NCI-H2196 treated with DMSO at 0.1 percent for 48 hours (cell line): ENCODE measurements around the gene ADD2.
"Not testable (repeated sequence)": the region's sequence is repeated elsewhere in the genome, so short reads cannot be mapped to it uniquely, and the experiment has no call there.

Experiments used
- DNase-seq: peaks from one replicate; lab custom pipeline; 2025; ENCODE audit not compliant: unreplicated experiment; lab: John Stamatoyannopoulos, UW

The ADD2 gene

DNA sequence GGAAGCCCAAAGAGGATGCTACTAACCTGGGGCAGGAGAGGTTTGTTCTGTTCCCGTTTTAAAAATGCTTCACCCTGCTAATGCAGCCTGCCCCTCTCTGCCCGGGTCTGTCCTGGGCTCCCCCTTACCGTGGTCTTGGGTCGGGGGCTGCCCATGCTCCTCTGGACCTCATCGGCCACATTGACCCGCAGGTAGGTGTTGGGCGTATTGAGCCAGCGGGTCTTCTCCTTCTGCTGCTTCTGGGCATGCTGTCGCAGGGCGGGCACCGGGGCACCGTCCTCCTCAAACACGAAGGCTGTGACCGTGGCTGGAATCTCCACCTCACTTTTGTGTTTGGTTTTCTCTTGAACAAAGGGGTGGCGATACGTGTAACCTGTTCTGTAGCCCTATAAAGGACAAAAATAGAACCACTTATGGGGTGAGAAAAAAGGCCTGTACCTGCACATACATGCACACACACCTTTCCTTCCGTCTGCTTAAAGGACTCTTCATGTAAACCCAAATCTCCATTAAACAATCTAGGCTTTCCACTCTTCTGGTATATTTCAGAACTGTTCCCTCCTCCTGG, 89.3 kb downstream of the ADD2 start:
- DNase-seq = no peak

DNA sequence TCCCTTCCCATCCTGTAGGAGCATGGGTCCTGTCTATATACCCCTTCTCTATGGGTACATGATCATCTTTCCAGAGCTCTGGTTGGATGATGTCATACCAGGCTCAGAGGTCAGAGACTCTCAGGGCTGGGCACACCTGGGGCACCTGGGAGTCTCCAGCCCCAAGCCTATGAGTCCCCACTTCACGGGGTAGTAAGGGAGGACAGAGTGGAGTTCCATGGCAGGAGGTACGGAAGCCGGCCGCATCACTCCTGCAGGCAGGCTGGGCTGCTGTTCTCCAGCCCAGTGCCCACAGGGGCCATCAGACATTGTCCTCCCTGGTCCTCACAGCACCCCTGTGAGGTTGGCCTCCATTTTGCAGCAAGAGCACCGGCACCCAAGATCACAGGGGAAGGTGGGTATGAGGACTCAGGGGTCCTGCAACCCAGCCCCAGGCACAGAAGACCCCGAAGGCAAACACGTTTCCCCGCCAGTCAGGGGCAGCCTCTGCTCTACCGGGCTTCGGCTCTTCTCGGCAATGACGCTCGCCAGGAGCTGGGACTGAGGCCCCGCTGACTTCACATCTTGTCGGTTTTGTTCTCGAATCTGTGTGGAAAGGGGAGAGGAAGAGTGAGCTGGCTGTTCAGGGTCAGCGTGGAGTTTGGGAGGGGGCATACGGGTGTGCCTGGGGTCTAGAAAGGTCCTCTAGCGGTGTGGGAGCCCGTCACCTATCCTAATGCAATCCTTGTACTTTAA, 91.5 kb downstream of the ADD2 start:
- no peak for DNase-seq

DNA sequence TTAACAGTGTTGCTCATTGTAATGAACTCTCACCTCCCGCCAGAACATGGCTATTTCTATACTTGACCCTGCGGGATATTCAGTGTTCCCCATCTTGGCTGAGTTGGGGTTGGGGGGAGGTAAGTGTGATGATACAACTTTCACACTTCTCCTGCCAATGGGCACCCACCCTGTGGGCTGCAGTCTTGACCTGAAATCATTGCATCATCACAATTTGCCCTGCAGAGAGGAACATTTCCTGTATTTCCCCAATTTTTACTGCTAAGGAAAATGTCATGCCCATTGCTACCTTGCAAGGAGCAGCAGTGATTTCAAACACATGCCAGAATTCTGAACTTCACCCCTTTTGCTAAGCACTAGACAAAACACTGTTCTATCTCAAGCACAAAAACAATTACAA, 92.1 kb downstream of the ADD2 start:
- DNase-seq = no peak

DNA sequence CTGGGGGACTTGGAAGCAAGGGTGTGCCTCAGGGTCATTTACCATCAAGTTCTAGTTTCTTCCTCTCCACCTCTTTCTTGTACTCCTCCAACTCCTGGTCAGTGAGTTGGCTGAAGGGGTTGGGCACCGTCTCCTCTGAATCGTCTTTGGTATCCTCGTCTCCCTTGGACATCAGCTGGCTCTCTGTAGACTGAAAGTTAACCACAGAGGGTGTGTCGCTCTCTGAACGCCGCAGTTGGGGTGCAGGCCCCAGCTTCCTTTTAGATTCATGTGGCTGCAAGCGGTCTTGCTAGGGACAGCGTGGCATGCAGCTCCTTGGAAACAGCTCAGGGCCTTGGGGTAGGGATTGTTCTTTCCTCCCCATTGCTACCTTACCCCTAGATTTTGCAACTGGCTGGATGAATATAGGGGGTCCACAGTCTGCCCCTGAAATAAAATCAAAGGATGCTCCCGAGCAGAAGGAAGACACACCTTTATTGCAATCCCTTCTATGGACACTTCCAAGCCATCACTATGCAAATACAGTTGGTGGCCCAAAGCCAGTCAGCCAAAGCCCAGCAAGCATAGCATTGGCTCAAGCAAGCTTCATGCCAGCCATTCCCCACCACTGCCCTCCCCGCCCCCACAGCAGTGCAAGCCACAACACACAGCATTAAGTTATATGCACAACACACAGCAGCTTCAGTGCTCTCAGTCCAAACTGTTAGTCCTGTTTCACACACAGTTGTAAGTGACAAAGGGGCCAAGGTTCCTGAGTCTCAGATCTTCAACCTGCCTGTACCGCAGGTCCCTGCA, 93.2 kb downstream of the ADD2 start:
- no peak for DNase-seq

DNA sequence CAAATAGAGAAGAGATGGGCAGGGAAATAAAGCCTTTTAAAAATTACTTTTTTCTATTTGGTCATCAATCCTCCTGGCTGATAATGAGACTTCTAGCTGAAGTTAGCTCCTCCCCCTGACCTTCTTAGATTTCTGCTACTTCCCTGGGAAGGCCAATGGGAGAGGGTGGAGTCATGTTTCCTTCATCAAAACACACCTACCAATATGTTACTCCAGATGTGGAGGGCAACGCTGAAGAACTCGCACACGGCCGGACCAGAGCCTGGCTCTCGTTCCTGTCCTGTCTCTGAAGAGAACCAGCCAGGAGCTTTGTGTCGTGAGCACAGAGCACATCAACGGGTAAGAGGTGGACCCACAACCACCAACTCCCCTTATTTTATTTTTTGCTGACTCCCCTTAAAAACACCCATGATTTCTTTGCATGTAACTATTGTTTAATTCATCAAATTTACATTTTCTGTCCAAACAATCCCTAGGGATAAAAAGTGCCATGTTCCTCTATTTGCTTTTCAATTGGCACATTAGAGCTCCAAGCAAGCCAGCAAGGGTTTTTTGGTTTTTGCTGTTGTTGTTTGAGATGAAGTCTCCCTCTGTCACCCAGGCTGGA, 94.9 kb downstream of the ADD2 start:
- DNase-seq = no peak

DNA sequence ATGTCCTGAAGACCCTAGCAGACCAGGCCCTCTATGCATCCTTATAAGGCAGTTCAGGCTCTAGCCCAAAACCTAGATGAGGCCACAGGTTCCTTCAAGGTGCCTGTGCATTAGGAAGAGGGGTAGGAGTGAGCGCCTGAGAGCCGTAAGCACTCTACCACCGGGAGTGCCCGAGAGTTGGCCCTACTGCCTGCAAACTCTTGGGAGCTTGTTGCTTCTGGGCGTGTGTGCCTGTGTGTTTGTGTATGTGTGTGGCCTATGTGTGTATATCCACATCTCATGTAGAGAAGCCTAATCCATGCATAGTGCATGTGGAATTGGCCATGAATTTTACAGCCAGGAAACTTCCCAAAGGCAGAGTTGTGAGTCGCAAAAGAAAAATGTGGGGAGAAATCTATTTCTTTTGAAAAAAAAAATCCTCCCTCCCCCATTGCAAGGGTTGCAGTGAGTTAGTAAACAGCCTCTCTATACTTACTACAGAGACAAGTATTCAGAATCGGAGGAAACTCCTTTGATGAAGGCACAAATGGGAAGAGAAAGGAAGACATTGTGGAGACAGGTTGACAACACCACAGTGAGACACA, 96.8 kb downstream of the ADD2 start:
- no peak for DNase-seq

DNA sequence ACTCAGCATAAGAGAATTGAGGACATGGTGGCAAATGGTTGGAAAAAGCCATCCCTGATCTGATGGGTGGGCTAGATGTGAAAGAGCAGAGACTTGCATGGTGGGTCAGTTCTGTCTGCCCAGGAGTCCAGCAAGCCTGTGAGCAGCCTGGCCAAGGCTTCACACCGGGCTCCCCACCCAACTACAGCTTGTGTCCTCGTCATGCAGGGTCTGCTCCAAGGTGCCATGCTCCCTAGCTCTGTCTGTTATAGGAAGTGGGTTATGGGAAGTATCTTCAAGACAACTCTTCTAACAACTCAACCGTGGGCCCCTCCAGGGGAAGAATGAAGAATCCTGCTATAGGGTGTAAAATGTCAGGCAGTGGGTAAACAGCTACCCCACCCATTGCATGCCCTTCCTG, 97.4 kb downstream of the ADD2 start:
- DNase-seq = no peak

DNA sequence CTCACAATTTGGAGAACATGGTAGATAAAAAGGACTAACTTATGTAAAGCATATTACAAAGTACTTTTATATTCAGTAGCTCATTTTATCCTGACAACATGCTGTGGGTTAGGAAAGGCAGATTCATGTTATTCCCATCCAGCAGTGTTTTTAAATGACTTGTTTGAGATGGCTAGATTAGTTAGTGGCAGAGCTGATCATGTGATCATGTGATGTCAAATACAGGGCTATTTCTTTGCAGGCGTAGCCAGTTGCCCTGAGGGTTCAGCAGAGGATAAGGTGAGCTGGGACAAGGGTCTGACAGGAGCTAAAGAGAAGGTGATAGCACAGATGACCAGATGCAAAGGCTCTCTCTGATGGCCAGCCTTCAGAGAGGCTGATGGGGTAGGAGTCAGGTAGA, 97.8 kb downstream of the ADD2 start:
- no peak for DNase-seq

DNA sequence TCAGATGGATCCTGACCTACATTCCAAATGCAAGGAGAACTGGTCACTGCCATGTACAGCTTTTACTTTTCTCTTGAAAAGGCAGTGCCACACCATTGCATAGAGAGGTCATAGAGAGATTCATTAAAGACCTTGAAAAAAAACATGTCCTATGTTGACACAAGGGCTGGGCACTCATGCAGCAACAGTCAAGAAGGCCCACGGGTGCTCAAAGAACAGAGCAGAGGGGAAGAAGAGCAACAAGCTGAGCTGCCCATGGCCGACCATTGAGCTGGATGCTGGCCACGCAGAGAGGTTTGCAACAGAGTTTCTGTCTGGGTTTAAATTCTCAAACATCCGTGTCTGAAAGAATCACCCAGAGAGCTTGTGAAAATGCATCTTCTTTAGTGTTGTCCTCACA, 99.1 kb downstream of the ADD2 start:
- no peak for DNase-seq

DNA sequence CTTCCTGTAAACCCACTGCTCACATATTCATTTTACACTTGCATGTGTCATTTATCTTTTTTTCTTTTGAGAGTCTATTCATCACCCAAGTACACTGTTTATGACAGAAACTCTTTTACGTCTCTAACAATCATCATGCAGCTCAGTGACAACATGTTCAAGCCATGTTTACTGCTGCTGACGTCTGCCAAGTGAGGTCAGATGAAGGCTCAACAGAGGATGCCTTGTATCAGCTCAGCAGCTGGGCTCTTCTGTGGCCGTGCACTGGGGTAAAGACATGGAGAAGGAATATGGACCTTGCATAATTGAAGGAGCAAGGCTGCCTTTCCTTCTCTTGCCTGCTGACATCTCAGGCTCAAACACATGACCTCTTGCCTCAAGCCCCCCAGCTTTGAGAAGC, 99.6 kb downstream of the ADD2 start:
- no peak for DNase-seq

DNA sequence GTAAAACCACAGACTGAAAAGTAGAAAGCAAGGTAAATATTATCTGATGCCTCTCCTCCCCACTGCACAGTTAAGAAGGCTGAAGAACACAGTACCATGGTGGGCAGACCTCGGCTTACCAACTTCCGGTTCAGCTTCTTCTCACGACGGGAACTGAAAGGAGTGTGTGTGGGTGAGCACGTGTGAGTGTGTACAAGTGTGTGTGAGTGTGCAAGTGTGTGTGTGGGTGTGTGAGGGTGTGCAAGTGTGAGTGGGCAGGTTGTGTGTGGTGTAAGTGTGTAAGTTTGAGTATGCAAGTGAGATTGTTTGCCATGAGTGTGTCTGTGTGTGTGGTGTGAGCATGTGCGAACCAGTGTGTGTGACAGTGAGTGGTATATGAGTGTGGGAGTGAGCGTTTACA, 103.5 kb downstream of the ADD2 start:
- DNase-seq = no peak

DNA sequence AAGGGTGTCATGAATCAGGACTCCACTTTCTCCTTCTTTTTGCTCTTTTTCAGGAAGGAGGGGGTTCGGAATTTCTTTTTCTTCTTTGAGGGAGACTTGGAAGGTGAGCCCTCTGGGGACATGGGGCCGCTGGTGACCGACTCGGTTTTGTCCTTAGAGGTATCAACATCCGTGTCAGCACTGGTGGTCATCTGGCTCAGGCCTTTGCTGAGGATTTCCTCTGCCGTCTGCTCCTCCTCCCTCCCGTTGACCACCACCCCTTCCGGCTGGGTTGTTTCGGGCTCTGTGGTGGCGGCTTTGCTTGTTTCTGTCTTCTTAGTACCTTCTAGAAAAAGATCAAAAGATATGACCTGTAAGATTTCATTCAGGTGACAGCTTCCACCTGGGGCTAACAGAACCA, 104.6 kb downstream of the ADD2 start:
- no peak for DNase-seq

DNA sequence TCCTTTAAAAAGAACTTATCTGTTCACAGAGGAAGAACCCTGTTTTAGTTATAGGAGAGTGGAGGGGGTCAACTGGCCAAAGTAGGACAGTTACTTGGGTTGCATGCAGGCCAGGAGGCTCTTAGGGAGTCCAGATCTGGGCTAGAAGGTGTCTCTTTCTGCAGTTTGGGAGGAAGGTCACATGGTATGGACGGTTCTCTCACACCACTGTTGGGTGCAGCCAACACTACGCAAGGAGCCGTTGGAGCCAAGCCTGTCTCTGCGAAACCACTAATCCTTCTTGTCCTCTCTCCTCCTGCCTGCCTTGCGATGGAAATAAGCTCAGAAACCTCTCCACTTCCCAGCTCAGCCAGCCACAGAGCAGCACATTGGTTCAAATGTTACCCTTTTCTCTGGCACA, 108.4 kb downstream of the ADD2 start:
- DNase-seq = no peak

DNA sequence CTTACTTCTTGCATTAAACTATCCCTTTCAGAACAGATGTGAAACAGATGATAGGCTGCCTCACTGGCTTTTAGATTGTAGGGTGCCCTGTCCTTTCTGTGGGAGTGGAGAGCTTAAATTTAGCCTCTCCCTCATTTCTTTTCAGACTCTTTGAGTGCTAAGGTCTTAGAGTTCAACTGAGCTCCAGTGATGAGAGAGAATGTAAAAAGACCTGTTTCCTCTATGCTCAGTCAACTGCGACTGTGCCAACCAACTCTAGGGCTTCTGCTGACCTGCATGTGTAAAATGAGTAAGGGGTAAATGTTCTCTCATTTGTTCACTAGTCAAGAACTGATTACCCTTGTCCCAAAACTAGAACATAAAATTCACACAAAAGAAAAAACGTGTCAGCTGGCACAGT, 109.5 kb downstream of the ADD2 start:
- DNase-seq = no peak

DNA sequence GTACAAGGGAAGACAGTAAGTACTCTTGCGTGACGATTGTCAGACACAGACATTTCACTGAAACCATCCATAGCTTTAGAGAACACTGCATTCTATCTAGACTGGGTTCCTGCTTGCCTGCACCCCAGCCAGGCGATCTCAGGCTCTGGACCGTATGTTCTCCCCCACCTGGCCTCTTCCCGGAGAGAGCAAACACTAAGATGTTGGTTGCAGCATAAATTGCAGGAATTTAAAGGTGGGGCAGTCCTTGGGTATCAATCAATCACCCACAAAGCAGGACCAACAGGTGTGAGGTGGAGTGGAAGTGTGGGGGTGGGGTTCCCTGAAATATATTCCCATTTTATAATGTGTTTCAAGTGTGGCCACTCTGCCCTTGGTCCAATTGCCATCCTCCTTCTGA, 110.8 kb downstream of the ADD2 start:
- no peak for DNase-seq

DNA sequence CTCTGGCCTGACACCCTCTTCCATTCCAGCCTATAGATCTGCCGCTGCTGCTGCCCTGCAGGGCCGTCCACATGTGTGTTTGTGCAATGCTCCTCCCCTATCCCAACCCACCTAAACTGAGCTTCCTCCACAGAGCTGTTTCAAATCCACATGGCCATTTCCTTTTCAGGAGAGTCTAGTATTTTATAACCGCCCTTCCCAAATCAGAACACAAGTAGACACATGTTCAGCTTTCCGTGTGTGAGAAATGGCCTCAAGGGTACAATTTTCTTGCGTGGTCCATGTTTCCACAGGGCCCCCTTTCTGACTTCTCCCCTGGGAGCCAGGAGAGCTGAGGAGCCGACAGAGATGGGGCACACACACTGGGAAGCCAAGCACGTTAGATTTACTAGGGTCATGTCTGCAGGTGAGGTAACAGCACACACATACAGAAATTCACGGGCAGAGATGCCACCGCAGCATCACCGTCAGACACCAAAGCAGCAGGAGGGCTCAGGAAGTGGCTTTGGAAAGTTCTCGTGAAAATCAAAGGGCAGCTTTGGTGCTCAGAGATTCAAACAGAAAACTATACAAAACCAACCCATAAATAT, 111.5 kb downstream of the ADD2 start:
- DNase-seq = no peak

DNA sequence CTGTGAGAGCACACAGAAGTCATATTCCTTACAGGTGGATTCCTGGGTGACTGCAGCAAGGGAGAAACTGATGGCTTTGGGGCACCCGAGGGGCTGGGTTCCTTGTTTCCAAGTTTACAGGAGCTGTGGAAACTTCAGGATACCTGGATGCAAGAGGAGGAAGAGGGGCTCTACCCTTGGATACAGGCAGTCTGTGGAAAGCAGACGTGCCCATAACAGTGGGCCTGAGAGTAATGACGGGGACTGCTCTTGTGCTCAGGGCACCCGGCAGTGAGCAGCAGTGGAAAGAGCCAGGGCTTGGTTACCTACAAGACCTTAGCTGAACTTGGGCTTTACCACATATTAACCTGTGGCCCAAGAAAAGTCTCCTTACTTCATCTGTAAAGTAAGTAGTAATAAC, 112.2 kb downstream of the ADD2 start:
- DNase-seq = no peak

DNA sequence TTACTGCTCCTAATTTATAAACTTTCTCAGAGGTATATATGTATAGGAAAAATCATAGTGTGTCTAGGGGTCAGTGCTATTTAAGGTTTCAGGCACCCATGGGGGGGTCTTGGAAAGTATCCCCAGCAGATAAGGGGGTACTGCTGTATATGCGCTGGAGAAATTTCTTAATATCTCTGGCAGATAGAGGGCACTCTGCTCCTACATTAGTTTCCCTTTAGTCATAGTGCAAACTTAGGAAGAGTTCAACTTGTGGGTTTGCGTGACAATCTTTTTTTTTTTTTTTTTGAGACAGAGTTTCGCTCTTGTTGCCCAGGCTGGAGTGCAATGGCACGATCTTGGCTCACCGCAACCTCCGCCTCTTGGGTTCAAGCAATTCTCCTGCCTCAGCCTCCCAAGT, 112.8 kb downstream of the ADD2 start:
- DNase-seq = not testable (repeated sequence)

DNA sequence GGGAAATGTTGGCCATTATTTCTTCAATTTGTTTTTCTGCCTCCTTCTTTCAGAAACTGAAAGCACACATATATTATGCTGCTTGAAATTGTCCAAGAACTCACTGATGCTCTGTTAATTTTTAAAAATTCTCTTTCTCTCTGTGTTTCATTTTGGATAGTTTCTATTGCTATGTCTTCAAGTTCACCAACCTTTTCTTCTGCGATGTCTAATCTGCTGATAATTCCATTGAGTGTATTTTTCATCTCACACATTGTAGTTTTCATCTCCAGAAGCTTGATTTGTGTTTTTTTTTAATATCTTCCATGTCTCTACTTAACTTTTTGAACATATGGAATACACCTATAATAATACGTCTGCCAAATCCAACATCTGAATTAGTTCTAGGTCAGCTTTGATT, 116.3 kb downstream of the ADD2 start:
- DNase-seq = no peak

DNA sequence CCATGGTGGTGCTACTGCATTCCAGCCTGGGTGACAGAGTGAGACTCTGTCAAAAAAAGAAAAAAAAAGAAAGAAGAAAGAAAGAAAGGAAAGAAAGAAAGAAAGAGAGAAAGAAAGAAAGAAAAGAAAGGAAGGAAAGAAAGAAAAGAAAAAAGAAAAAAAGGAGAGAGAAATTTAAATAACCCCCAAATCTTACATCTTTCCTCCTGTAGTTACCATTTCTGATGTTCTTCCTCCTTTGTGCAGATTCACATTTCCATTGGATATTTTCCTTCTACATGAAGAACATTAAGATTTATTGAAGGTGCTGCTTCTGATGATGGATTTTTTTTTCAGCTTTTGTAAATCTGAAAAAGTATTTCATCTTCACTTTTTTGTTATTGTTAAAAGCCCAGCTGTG, 117.0 kb downstream of the ADD2 start:
- DNase-seq = no peak

DNA sequence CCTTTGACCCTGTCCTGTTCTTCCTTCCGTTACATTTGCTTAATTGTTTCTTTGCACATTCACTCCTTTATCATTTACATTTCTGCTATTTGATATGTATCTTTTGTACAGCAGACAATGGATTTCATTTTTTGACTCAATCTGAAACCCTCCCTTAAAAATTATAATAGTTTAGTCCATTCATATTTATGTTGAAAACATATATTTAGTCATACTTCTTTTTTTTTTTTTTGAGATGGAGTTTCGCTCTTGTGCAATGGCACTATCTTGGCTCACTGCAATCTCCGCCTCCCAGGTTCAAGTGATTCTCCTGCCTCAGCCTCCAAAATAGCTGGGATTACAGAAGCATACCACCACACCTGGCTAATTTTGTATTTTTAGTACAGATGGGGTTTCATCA, 119.0 kb downstream of the ADD2 start:
- DNase-seq = no peak
